Transverse colon (tissue), 4 donors: Measurements from ENCODE around the gene PRND.

Experiments used
- POLR2AphosphoS5 ChIP-seq, 3 donors: sonication (generic); formaldehyde crosslinking; IDR thresholded peaks; one replicate each; pipeline ENCODE4 v1.6.1; 2016; ENCODE audit warnings: antibody characterized with exemption in 3 of 3
- TF ChIP-seq, protein P1 (sequence below), 5 experiments: fragments of 200-600 bp in 3 of 5; fragments of 450-650 bp in 2 of 5; sonication (generic) in 3 of 5; IDR thresholded peaks; 1 replicate in 2 of 5; 2 replicates in 3 of 5; pipeline ENCODE4 v1.5.1; 2016 to 2017; ENCODE audit warnings: antibody characterized with exemption in 5 of 5, inconsistent platforms in 3 of 5, mild to moderate bottlenecking in 2 of 5, moderate library complexity in 1 of 5

DNA sequence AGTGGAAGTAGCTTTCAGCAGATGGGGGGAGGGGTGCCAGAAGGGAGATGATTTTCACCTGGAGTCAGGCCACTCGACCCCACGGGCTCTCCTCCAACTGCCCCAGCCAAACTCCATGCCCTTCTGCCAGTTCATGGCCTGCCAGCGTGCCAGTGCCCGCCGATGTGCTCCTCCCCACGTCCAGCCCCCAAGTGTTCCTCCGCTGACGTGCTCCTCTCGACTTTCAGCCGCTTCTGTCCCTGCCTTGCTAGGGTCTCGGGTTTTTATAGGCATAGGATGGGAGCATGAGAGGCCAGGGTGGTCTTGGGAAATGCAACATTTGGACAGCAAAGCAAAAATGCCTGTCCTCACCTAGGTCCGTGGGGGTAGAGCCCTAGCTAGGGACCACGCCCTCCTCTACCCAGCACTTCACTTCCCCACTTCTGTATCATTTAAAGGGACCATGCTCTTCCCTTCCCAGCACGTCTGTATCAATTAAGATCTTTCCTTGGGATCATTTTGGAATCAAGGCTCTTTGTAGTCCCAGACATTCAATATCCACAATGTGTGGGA is 54.4 kb downstream of the PRND start:
- TF ChIP-seq, protein P1, sequence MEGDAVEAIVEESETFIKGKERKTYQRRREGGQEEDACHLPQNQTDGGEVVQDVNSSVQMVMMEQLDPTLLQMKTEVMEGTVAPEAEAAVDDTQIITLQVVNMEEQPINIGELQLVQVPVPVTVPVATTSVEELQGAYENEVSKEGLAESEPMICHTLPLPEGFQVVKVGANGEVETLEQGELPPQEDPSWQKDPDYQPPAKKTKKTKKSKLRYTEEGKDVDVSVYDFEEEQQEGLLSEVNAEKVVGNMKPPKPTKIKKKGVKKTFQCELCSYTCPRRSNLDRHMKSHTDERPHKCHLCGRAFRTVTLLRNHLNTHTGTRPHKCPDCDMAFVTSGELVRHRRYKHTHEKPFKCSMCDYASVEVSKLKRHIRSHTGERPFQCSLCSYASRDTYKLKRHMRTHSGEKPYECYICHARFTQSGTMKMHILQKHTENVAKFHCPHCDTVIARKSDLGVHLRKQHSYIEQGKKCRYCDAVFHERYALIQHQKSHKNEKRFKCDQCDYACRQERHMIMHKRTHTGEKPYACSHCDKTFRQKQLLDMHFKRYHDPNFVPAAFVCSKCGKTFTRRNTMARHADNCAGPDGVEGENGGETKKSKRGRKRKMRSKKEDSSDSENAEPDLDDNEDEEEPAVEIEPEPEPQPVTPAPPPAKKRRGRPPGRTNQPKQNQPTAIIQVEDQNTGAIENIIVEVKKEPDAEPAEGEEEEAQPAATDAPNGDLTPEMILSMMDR (IDR thresholded peaks at IDR 0.05), result no peak
- TF ChIP-seq POLR2AphosphoS5 (IDR thresholded peaks at IDR 0.05), result no peak
